GM12874 (cell line): ENCODE results near the gene TCN2.

Source experiments
- CTCF ChIP-seq: IDR thresholded peaks from 2 replicates; pipeline ENCODE4 v1.5.1; 2011; ENCODE audit warnings: low read depth, mild to moderate bottlenecking, control low read depth, low read length, moderate library complexity; ENCODE audit not compliant: insufficient read depth

Gene TCN2

GRCh38 chr22:30646518-30647160 is 39.7 kb downstream of the TCN2 start:
- no peak for TF ChIP-seq CTCF

- no peak for TF ChIP-seq CTCF
Measured at GRCh38 chr22:30647536-30647935, 40.6 kb downstream of the TCN2 start.

GRCh38 chr22:30648825-30649224 is 41.9 kb downstream of the TCN2 start:
- no peak for TF ChIP-seq CTCF

- TF ChIP-seq CTCF, result peak; percentile 29; the same call in 1 of the 2 replicates
Measured at GRCh38 chr22:30649430-30650007, 42.5 kb downstream of the TCN2 start.

GRCh38 chr22:30650508-30651116 is 43.6 kb downstream of the TCN2 start:
- TF ChIP-seq CTCF, result no peak

GRCh38 chr22:30652852-30653251 is 45.9 kb downstream of the TCN2 start:
- TF ChIP-seq CTCF, result no peak

GRCh38 chr22:30654361-30654760 is 47.4 kb downstream of the TCN2 start:
- no peak for TF ChIP-seq CTCF
